Effector memory CD8-positive, alpha-beta T cell (primary cell): ENCODE data around the gene MICU1.
"Not testable (repeated sequence)": the region's sequence is repeated elsewhere in the genome, so short reads cannot be mapped to it uniquely, and the experiment has no call there.

Experiments
- ATAC-seq: fragments of 150-1000 bp; cut with Tn5 transposase; replicated peaks from 2 replicates; pipeline ENCODE4 v1.10.0; 2021; ENCODE audit warnings: mild to moderate bottlenecking, moderate library complexity
- DNase-seq, 3 experiments: peaks; one replicate each; pipeline ENCODE4 v3.0.0; 2021
- H3K27ac Mint-ChIP-seq, 2 donors: one replicate each; pipeline ENCODE4 v1.8.0; 2022; ENCODE audit warnings: mild to moderate bottlenecking in 2 of 2, mixed read lengths in 2 of 2, moderate library complexity in 2 of 2
- H3K27me3 Mint-ChIP-seq, 2 donors: one replicate each; pipeline ENCODE4 v1.8.0; 2022; ENCODE audit warnings: mixed read lengths in 2 of 2
- H3K36me3 Mint-ChIP-seq: one replicate; pipeline ENCODE4 v1.8.0; 2022; ENCODE audit warnings: mild to moderate bottlenecking, moderate library complexity, mixed read lengths; ENCODE audit not compliant: insufficient read depth
- H3K4me1 Mint-ChIP-seq, 2 donors: one replicate each; pipeline ENCODE4 v1.8.0; 2022; ENCODE audit warnings: low read depth in 2 of 2, mixed read lengths in 2 of 2
- H3K4me3 Mint-ChIP-seq, 2 donors: one replicate each; pipeline ENCODE4 v1.8.0; 2022; ENCODE audit warnings: mild to moderate bottlenecking in 2 of 2, mixed read lengths in 2 of 2, moderate library complexity in 2 of 2
- H3K9me3 Mint-ChIP-seq, 2 donors: one replicate each; pipeline ENCODE4 v1.8.0; 2022; ENCODE audit warnings: mixed read lengths in 2 of 2

Gene MICU1

DNA sequence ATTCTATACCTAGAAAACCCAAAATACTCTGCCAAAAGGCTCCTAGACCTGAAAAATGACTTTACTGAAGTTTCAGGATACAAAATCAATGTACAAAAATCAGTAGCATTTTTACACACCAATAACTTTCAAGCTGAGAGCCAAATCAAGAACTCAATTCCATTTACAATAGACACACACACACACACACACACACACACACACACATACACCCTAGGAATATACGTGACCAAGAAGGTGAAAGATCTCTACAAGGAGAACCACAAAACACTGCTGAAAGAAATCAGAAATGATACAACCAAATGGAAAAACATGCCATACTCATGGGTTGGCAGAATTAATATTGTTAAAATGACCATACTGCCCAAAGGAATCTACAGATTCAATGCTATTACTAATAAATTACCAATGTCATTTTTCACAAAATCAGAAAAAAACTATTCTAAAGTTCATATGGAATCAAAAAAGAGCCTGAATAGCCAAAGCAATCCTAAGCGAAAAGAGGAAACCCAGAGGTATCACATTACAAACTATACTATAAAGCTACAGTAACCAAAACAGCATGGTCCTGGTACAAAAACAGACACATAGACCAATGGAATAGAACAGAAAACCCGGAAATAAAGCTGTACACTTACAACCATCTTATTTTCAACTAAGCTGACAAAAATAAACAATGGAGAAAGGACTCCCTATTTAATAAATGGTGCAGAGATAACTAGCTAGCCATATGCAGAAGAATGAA, 122.0 kb downstream of the MICU1 start:
- Mint-ChIP-seq H3K4me1 (peaks cover 0 to 4% of the 10 kb centered on the region in 2 donors), H3K9me3 (no peaks in the 10 kb centered on the region), H3K36me3 (no peaks in the 10 kb centered on the region), H3K27me3 (no peaks in the 10 kb centered on the region), H3K27ac (no peak overlapping the region), H3K4me3 (no peak overlapping the region)
- DNase-seq (no peak), ATAC-seq (no peak)

DNA sequence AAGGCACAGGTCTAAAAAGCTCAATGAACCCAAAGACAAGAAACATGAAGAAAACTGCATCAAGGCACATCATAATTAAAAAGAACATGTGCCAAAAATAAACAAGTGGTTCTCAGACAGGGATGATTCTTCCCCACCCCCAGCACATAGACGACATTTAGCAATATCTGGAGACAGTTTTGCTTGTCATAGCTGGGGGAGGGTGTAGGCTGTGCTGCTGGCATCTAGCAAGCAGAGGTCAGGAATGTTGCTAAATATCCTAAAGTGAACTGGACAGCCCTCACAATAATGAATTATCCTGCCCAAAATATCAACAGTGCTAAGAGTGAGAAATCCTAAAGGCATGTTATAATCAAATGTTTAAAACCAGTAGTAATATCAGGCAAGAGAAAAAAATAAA, 122.6 kb downstream of the MICU1 start:
- Mint-ChIP-seq H3K27ac (no peak overlapping the region), H3K27me3 (no peaks in the 10 kb centered on the region), H3K36me3 (no peaks in the 10 kb centered on the region), H3K9me3 (no peaks in the 10 kb centered on the region), H3K4me3 (no peak overlapping the region), H3K4me1 (peaks cover 0 to 4% of the 10 kb centered on the region in 2 donors)
- no peak for DNase-seq
- no peak for ATAC-seq

DNA sequence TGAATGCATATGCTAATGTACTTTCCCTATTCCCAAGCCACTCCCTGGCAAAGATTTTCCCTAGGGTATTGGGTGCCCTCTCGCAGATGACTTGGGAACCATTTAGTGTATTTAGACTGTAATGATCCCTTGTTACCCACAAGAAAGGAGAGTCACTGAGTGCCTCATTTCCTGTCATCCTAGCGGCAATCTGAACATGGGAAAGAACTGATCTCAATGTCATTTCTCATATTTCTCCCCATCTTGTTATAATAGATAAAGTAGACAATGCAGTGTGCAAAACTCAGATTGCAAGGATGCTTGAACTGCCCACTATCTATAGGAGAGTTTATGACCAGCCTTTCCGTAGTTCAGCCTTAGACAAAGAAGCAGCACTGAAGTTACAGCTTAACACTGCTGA, 123.3 kb downstream of the MICU1 start:
- H3K27me3 Mint-ChIP-seq, result no peaks in the 10 kb centered on the region
- H3K36me3 Mint-ChIP-seq, result no peaks in the 10 kb centered on the region
- H3K4me1 Mint-ChIP-seq, result peaks cover 0 to 4% of the 10 kb centered on the region in 2 donors
- H3K9me3 Mint-ChIP-seq, result no peaks in the 10 kb centered on the region
- ATAC-seq (no peak), DNase-seq (no peak)
- no peak overlapping the region for H3K4me3 Mint-ChIP-seq
- H3K27ac Mint-ChIP-seq, result no peak overlapping the region

DNA sequence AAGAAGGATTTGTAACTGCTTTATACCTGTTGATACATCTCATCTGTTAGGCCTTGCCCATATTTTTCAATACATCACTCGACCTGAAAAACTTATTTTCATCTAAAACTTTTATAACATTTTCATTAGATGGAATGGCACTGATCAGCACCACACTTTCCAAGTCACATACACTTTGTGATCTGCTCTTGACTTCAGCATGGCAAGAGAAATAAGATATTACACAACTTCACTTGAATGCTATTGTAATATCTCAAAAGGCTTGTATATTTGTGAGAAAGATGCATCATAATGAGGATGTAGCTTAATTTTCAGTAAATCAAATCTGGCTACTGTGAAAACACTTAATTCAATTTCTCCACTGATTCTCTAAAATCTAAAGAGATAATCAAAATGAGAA, 126.2 kb downstream of the MICU1 start:
- H3K9me3 Mint-ChIP-seq, result no peaks in the 10 kb centered on the region
- H3K4me1 Mint-ChIP-seq, result peaks cover 0 to 4% of the 10 kb centered on the region in 2 donors
- no peaks in the 10 kb centered on the region for H3K36me3 Mint-ChIP-seq
- ATAC-seq, result no peak
- DNase-seq, result no peak
- H3K4me3 Mint-ChIP-seq, result no peak overlapping the region
- no peaks in the 10 kb centered on the region for H3K27me3 Mint-ChIP-seq
- no peak overlapping the region for H3K27ac Mint-ChIP-seq

DNA sequence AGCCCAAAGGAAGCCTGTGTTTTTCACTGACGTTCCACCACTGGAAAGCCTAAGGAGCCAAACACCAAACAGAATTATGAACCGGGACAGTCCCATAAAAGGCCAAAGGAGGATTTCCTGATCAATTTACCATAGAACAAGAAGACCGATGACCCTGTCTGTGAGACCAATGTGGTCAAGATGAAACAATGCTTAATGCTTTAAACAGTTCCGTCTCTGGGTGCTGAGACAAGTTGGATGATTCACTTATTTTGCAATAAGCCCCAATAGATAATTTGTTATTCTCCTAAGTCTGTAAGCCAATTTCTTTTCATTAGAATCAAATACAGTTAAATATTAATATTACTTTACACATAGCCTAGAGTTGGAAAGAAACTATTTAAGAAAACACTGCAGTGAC, 134.9 kb downstream of the MICU1 start:
- no peaks in the 10 kb centered on the region for H3K27me3 Mint-ChIP-seq
- DNase-seq, result no peak
- no peak overlapping the region for H3K4me3 Mint-ChIP-seq
- H3K27ac Mint-ChIP-seq, result no peak overlapping the region
- no peaks in the 10 kb centered on the region for H3K4me1 Mint-ChIP-seq
- ATAC-seq, result no peak
- H3K9me3 Mint-ChIP-seq, result no peaks in the 10 kb centered on the region
- H3K36me3 Mint-ChIP-seq, result no peaks in the 10 kb centered on the region

DNA sequence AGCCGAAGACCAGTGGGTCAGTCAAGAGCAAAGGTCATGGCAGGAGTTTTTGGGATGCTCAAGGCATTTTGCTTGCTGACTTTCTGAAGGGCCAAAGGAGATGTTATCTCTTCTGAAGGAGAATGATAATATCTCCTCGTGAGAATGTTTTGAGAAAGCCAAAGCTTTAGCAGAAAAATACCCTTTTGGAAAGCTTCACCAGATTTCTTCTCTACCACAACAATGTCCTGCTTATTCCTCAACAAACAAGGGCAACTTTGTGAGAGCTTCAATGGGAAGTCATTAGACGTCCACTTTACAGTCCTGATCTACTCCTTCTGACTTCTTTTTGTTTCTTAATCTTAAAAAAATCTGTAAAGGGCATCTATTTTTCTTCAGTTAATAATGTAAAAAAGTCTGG, 138.4 kb downstream of the MICU1 start:
- Mint-ChIP-seq H3K9me3 (no peaks in the 10 kb centered on the region), H3K27me3 (no peaks in the 10 kb centered on the region), H3K4me1 (no peaks in the 10 kb centered on the region), H3K27ac (no peak overlapping the region), H3K4me3 (no peak overlapping the region), H3K36me3 (no peaks in the 10 kb centered on the region)
- no peak for ATAC-seq
- DNase-seq, result no peak

DNA sequence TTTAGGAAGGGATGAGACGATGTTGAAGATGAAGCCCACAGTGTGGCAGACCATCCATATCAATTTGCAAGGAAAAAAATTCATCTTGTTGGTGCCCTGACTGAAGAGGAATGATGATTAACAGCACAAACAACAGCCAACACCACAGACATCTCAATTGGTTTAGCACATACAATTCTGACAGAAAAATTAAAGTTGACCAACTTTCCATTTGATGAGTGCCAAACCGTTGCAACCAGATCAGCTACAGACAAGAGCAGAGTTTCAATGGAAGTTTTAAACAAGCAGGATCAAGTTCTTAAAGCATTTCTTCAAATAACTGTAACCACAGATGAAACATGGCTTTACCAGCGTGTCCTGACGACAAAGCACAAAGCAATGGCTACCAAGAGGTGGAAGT, 138.8 kb downstream of the MICU1 start:
- no peak for DNase-seq
- ATAC-seq, result no peak
- Mint-ChIP-seq H3K27ac (no peak overlapping the region), H3K4me1 (no peaks in the 10 kb centered on the region), H3K4me3 (no peak overlapping the region), H3K36me3 (no peaks in the 10 kb centered on the region), H3K9me3 (no peaks in the 10 kb centered on the region), H3K27me3 (no peaks in the 10 kb centered on the region)

DNA sequence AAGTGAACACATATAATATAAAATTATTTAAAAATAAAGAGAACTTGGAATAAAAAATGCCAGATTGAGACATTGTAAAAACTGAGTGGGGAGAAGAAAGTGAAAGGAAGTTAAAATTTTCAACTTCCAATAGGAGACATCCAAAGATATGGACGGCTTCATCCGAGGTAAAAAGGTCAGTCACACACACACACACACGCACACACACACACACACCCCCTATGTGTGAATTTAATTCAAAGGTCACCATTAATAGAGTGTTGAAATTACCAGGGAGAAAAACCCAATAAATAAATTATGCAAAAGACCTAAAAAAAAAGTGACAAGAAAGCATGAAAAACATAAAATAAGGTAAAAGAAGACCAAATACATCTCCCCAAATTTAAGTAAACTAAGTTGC, 140.2 kb downstream of the MICU1 start:
- H3K9me3 Mint-ChIP-seq, result no peaks in the 10 kb centered on the region
- H3K36me3 Mint-ChIP-seq, result no peaks in the 10 kb centered on the region
- no peak overlapping the region for H3K4me3 Mint-ChIP-seq
- DNase-seq, result no peak
- H3K4me1 Mint-ChIP-seq, result no peaks in the 10 kb centered on the region
- ATAC-seq, result no peak
- H3K27me3 Mint-ChIP-seq, result no peaks in the 10 kb centered on the region
- no peak overlapping the region for H3K27ac Mint-ChIP-seq

DNA sequence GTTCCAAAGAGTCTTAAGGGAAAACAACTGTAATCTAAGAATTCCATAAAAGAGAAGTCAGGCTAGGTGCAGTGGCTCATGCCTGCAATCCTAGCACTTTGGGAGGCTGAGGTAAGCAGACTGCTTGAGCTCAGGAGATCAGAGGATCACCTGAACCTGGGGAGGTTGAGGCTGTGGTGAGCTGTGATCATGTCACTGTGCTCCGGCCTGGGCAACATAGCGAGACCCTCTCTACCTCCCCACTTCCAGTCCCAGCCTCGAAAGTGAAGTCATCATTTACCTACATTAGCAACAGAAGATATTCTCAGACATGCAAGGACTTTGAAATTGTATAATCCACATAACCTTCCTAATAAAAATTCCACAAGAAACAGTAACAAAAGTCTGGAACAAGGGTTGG, 141.4 kb downstream of the MICU1 start:
- ATAC-seq, result no peak
- no peaks in the 10 kb centered on the region for H3K36me3 Mint-ChIP-seq

DNA sequence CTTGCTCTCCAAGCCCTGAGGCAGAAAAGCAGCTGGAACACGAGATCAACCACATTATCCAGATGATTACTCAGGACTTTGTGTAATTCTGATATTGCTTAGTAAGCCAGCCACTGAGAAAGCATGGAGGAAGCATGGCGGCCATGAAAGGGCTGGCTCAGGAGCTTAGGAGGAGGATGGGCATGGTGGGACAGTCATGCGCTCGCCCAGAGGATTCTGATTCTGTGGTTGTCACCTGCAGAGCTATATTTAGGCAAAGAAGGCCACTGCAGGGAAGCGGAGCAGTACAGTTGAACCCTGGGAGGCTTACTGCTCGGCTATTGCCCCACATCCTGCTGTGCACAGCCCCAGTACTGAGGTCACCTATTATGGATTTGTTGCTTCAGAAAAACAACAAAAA, 142.4 kb downstream of the MICU1 start:
- Mint-ChIP-seq H3K9me3 (no peaks in the 10 kb centered on the region), H3K36me3 (no peaks in the 10 kb centered on the region), H3K4me1 (no peaks in the 10 kb centered on the region), H3K27ac (no peak overlapping the region), H3K4me3 (no peak overlapping the region), H3K27me3 (no peaks in the 10 kb centered on the region)
- ATAC-seq, result no peak
- no peak for DNase-seq

More for the DNA sequence above, 141.4 kb downstream of the MICU1 start:
- Mint-ChIP-seq H3K4me1 (no peaks in the 10 kb centered on the region), H3K27me3 (no peaks in the 10 kb centered on the region), H3K27ac (no peak overlapping the region), H3K4me3 (no peak overlapping the region), H3K9me3 (no peaks in the 10 kb centered on the region)
- no peak for DNase-seq

DNA sequence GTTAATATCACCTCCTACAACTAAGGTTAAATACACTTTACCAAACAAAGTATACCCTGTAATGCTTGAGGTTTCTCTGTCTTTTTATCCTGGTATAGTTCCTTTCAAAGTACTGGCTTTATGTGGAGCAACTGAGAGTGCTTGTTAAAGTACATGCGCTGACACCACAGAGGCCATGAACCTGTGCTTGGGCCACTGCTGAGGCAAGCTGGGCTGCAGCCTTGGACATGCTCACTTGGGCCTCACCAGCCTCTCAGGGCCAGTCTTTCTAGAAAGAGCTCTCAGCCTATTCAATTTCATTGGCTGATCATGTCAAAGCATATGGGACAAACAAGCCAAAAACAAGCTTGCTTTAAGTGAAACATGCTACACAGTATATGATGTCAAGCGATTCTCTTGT, 145.0 kb downstream of the MICU1 start:
- Mint-ChIP-seq H3K4me1 (no peaks in the 10 kb centered on the region), H3K27me3 (no peaks in the 10 kb centered on the region), H3K27ac (no peak overlapping the region), H3K9me3 (no peaks in the 10 kb centered on the region), H3K4me3 (no peak overlapping the region), H3K36me3 (peaks cover 6% of the 10 kb centered on the region)
- DNase-seq (no peak), ATAC-seq (no peak)

DNA sequence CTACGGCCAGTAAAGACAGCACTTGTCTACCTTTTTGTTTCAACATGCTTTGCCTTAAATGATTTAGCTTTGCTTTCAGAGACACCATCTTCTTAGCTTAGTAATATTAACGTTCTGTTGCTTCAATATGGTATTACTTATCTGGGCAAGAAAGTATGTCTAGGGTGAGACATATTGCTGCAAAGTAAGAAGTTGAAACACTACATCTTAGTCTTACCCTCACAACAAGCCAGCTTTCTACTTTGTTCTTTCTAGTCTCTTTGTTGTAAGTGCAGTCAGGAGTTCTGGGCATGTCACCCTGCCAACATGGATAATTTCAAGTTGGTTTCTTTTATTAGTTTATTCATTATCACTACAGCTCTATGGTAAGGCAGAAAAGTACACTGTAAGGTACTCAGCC, 148.4 kb downstream of the MICU1 start:
- H3K9me3 Mint-ChIP-seq, result no peaks in the 10 kb centered on the region
- no peaks in the 10 kb centered on the region for H3K4me1 Mint-ChIP-seq
- peaks cover 27% of the 10 kb centered on the region for H3K36me3 Mint-ChIP-seq
- H3K27me3 Mint-ChIP-seq, result no peaks in the 10 kb centered on the region
- ATAC-seq (no peak), DNase-seq (no peak)
- H3K4me3 Mint-ChIP-seq, result no peak overlapping the region
- H3K27ac Mint-ChIP-seq, result no peak overlapping the region

DNA sequence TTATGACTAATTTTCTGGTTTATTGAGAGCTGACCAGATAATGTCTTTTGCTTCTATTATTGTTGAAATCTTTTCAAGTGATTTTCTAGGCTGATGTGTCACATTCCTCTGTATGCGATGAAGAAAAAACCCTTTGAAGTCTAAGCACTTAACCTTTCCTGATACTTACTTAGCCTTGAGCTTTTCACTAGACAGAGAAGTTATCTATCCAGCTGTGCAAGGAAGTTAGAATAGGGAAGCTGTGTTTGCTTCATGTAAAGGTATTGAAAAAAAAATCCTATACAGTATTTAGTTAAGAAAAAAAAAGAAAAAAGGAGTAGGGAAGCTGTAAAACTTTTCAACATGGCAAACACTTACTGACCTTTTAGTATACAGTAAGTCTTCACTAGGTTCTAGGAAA, 153.6 kb downstream of the MICU1 start:
- no peaks in the 10 kb centered on the region for H3K27me3 Mint-ChIP-seq
- H3K9me3 Mint-ChIP-seq, result no peaks in the 10 kb centered on the region
- H3K4me3 Mint-ChIP-seq, result no peak overlapping the region
- ATAC-seq, result no peak
- no peaks in the 10 kb centered on the region for H3K4me1 Mint-ChIP-seq
- H3K27ac Mint-ChIP-seq, result no peak overlapping the region
- DNase-seq, result no peak
- peaks cover 34% of the 10 kb centered on the region for H3K36me3 Mint-ChIP-seq

DNA sequence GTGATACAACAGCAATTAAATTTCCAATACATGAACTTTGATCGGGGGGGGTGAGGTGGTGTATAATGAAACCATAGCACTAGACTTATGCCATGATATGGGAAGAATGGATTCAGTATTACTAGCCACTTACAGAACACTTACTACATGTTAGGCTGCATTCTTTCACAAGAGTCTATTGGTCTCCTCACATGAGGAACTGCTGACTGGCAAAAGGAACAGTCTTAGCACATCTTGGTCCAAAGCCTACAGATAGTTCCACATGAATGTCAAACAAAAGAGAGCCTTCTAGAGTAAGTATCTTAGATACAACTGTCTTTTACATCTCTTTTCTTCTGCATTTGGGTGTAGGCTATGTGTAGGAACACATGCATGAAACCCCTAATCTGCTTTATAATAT, 155.2 kb downstream of the MICU1 start:
- ATAC-seq, result no peak
- Mint-ChIP-seq H3K27me3 (no peaks in the 10 kb centered on the region), H3K27ac (no peak overlapping the region), H3K4me1 (no peaks in the 10 kb centered on the region), H3K4me3 (no peak overlapping the region), H3K9me3 (no peaks in the 10 kb centered on the region), H3K36me3 (peaks cover 28% of the 10 kb centered on the region)
- no peak for DNase-seq

DNA sequence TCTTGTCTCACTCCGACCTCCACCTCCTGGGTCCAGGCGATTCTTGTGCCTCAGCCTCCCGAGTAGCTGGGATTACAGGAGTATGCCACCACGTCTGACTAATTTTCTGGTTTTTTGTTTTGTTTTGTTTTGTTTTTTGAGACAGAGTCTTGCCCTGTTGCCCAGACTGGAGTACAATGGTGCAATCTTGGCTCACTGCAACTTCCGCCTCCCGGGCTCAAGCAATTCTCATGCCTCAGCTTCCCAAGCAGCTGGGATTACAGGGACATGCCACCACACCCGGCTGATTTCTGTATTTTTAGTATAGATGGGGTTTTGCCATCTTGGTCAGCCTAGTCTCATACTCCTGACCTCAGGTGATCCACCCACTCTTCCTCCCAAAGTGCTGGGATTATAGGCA, 158.8 kb downstream of the MICU1 start:
- H3K4me1 Mint-ChIP-seq, H3K9me3 Mint-ChIP-seq, ATAC-seq, H3K27me3 Mint-ChIP-seq, DNase-seq, H3K4me3 Mint-ChIP-seq, H3K27ac Mint-ChIP-seq: not testable (repeated sequence)
- H3K36me3 Mint-ChIP-seq, result peaks cover 11% of the 10 kb centered on the region
